ENCODE measurements around the gene ADAMTSL1.

- TF ChIP-seq POLR2AphosphoS5 (IDR thresholded peaks at IDR 0.05) (no peak), EP300 (IDR thresholded peaks at IDR 0.05) (no peak), CTCF (IDR thresholded peaks at IDR 0.05) (no peak), POLR2A (IDR thresholded peaks at IDR 0.05) (no peak)
Measured at GRCh38 chr9:18437315-18438201, 36.4 kb upstream of the ADAMTSL1 start.

Data from suprapubic skin (tissue), 4 donors.